Right ventricle myocardium superior (tissue), 1 donor: Measurements from ENCODE around the gene UBD. TPM values are rescaled to one million over a fixed set of nuclear protein-coding genes. Genes with fewer than 3 reads are reported as not detected.

Experiments
- ATAC-seq: fragments of 200-7000 bp; cut with Tn5 transposase; one replicate; pipeline ENCODE4 v1.9.1; 2020; ENCODE audit warnings: mild to moderate bottlenecking; ENCODE audit not compliant: poor library complexity
- DNase-seq: peaks from one replicate; pipeline ENCODE4 v3.0.0-alpha.2; 2020
- intact Hi-C: fragments of 100-400 bp; cut with DNase I; formaldehyde crosslinking; loops from one replicate; pipeline ENCODE4 v1.11.2; 2022
- long read RNA-seq: library from polyadenylated mRNA; unstranded; transcript quantifications from one replicate; pipeline ENCODE4 v2.0.0, GENCODE V29; 2021
- total RNA-seq: library from RNA; stranded (reverse); fragmentation: NEBNext Ultra II Directional; extraction: Animal tissue kit (Norgen Biotek cat#: 25700); gene quantifications from one replicate; pipeline ENCODE4 v1.2.1, GENCODE V29; 2021
- donor health status: DM: no; HTN: yes; CAD: no; lungs with severe emphysema.

Gene UBD
- total RNA-seq = 0.35 TPM
- long read RNA-seq = 0 reads

- intact Hi-C loops = no loop called here
- DNase-seq = no peak
- no peak for ATAC-seq
Measured at GRCh38 chr6:29559524-29560287, at the start of gene UBD. UBD (minus strand) TSS chr6:29559732; CDS start chr6:29559701, 31 bp downstream.

GRCh38 chr6:29608131-29608530 lies 48.6 kb upstream of the UBD start:
- intact Hi-C loops = no loop called here
- DNase-seq = no peak
- no peak for ATAC-seq

GRCh38 chr6:29603930-29604329 lies 44.4 kb upstream of the UBD start:
- DNase-seq = no peak
- no peak for ATAC-seq
- intact Hi-C loops = no loop called here

- DNase-seq (no peak), ATAC-seq (no peak)
- intact Hi-C loops = no loop called here
Measured at GRCh38 chr6:29603456-29603855, 43.9 kb upstream of the UBD start.

GRCh38 chr6:29602564-29603361 lies 43.2 kb upstream of the UBD start:
- intact Hi-C loops = no loop called here
- ATAC-seq = no peak
- no peak for DNase-seq

GRCh38 chr6:29598172-29598747 lies 38.7 kb upstream of the UBD start:
- intact Hi-C loops = no loop called here
- ATAC-seq (no peak), DNase-seq (no peak)

- intact Hi-C loops = no loop called here
- ATAC-seq (no peak), DNase-seq (no peak)
Measured at GRCh38 chr6:29597184-29597583, 37.7 kb upstream of the UBD start.

GRCh38 chr6:29596381-29596900 lies 36.9 kb upstream of the UBD start:
- intact Hi-C loops = no loop called here
- ATAC-seq (no peak), DNase-seq (no peak)

GRCh38 chr6:29593199-29593855 lies 33.8 kb upstream of the UBD start:
- DNase-seq (no peak), ATAC-seq (no peak)
- intact Hi-C loops = no loop called here

- no peak for DNase-seq
- no peak for ATAC-seq
- intact Hi-C loops = no loop called here
Measured at GRCh38 chr6:29591677-29592076, 32.1 kb upstream of the UBD start.

GRCh38 chr6:29590218-29590808 lies 30.8 kb upstream of the UBD start:
- ATAC-seq = no peak

GRCh38 chr6:29589423-29590048 lies 30.0 kb upstream of the UBD start:
- peak; percentile 73 for ATAC-seq
- intact Hi-C loops = loop anchor here (5.0 kb wide), 1 partner anchor 902 kb away; no protein-coding TSS in a partner anchor
- no peak for DNase-seq

More at GRCh38 chr6:29590218-29590808, 30.8 kb upstream of the UBD start:
- no peak for DNase-seq
- intact Hi-C loops = no loop called here

- DNase-seq = no peak
- intact Hi-C loops = loop anchor here (5.0 kb wide), 1 partner anchor 898 kb away; no protein-coding TSS in a partner anchor
- no peak for ATAC-seq
Measured at GRCh38 chr6:29584821-29585220, 25.3 kb upstream of the UBD start, which contains the start of gene OR2H2. OR2H2 (plus strand) TSS chr6:29585121; CDS start chr6:29587945, 2,824 bp downstream.

GRCh38 chr6:29577544-29577943 lies 18.0 kb upstream of the UBD start:
- DNase-seq = no peak
- ATAC-seq = no peak
- intact Hi-C loops = no loop called here

- intact Hi-C loops = no loop called here
- DNase-seq (no peak), ATAC-seq (no peak)
Measured at GRCh38 chr6:29576056-29576455, 16.5 kb upstream of the UBD start.

- ATAC-seq = no peak
- intact Hi-C loops = no loop called here
- no peak for DNase-seq
Measured at GRCh38 chr6:29567991-29568390, 8.5 kb upstream of the UBD start.

GRCh38 chr6:29567541-29567940 lies 8.0 kb upstream of the UBD start:
- intact Hi-C loops = no loop called here
- ATAC-seq = no peak
- DNase-seq = no peak

GRCh38 chr6:29566856-29567255 lies 7.3 kb upstream of the UBD start:
- intact Hi-C loops = no loop called here
- no peak for ATAC-seq
- DNase-seq = no peak
